ENCODE results near the gene UNC5B. TPM values are rescaled to one million over a fixed set of nuclear protein-coding genes. Genes with fewer than 3 reads are reported as not detected.

UNC5B gene
- total and polyA plus RNA-seq, 2 donors (not counting 1 experiment from before 2014, with no cell fraction given) = 2.5 to 60.8 TPM

DNA sequence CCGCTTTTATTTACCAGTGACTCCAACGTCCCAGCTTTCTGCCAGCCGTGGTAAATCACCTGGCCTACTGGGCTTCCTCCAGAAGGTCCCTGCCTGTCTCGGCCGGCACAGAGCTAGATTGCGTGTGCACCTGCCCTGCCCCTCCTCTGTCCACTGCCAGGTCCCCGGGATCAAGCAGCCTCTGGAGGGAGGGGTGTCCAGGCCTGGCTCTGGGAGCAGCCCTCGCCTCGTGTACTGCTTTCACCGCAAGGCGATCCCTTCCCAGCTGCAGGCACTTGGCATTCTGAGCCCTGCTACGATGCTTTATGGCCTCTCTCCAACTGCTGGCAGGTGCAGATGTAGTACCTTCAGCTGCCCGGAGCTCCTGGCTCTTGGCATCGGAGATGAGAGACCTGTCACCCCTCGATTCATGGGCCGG, 114.1 kb downstream of the UNC5B start:
- no peaks in the 10 kb centered on the region for H3K36me3 ChIP-seq (ENCODE audit: control insufficient read depth, insufficient read depth, low read length)
- peaks cover 2% of the 10 kb centered on the region for H3K27me3 ChIP-seq (ENCODE audit: control insufficient read depth, insufficient read depth, low read length)
- H3K4me1 ChIP-seq (ENCODE audit: control insufficient read depth, extremely low read depth, insufficient read depth, low read length) = no peaks in the 10 kb centered on the region
- H3K4me2 ChIP-seq (ENCODE audit: extremely low read depth, insufficient read depth, low read length) = no peak overlapping the region
- H2AFZ ChIP-seq (ENCODE audit: low read length) = no peak overlapping the region
- H3K4me3 ChIP-seq (replicated peaks in 1 of 4; ENCODE audit: control extremely low read depth in 1 of 4, insufficient read depth in 1 of 4, low read depth in 3 of 4, low read length in 4 of 4) = no peak overlapping the region
- no peak overlapping the region for H3K9ac ChIP-seq (ENCODE audit: insufficient read depth, low read length)
- TF ChIP-seq, protein P1, sequence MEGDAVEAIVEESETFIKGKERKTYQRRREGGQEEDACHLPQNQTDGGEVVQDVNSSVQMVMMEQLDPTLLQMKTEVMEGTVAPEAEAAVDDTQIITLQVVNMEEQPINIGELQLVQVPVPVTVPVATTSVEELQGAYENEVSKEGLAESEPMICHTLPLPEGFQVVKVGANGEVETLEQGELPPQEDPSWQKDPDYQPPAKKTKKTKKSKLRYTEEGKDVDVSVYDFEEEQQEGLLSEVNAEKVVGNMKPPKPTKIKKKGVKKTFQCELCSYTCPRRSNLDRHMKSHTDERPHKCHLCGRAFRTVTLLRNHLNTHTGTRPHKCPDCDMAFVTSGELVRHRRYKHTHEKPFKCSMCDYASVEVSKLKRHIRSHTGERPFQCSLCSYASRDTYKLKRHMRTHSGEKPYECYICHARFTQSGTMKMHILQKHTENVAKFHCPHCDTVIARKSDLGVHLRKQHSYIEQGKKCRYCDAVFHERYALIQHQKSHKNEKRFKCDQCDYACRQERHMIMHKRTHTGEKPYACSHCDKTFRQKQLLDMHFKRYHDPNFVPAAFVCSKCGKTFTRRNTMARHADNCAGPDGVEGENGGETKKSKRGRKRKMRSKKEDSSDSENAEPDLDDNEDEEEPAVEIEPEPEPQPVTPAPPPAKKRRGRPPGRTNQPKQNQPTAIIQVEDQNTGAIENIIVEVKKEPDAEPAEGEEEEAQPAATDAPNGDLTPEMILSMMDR (conservative IDR thresholded peaks at IDR 0.05 in 1 of 2, IDR thresholded peaks at IDR 0.05 in 1 of 2; ENCODE audit: low read depth in 1 of 2, low read length in 2 of 2) = no peak
- no peak for TF ChIP-seq EZH2 (IDR thresholded peaks at IDR 0.05; ENCODE audit: low read length, missing control alignments)
- no peaks in the 10 kb centered on the region for H3K79me2 ChIP-seq (ENCODE audit: control insufficient read depth, insufficient read depth, low read length)
- H3K27ac ChIP-seq (ENCODE audit: insufficient read depth, low read length) = no peak overlapping the region
- H3K9me3 ChIP-seq (ENCODE audit: control insufficient read depth, insufficient read depth, low read depth, low read length) = no peaks in the 10 kb centered on the region
- DNase-seq (ENCODE audit: low read depth in 2 of 2) = no peak
- no peaks in the 10 kb centered on the region for H4K20me1 ChIP-seq (ENCODE audit: control insufficient read depth, extremely low read depth, insufficient read depth, low read length)

DNA sequence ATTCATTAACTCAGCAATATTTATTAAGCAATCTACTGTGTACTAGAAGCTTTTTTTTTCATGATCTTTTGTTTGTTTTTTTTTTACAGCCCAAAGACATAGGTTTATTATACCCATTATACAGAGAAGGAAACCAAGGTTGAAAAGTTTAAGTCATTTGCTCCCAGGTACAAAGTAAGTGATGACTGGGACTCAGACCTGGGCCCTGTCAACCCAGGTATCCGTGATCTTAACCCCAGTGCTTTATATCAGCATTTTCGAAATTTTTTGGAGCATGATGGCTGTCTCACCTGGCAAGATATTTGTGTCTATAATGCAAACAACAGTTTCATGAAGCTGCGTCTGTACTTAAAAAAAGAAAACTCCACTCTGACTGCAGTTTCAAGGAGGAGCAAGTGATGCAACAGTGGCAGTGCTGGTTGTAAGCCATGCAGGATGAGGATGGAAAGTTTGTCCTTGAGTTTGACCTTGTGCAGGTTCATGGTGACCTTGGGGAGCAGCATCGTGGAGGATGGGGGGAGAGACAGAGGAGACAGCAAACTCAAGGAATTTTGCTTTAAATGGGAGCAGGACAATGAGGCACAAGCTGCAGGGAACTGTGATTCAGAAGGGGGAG, 118.5 kb downstream of the UNC5B start:
- no peak overlapping the region for H3K9ac ChIP-seq (ENCODE audit: insufficient read depth, low read length)
- H3K9me3 ChIP-seq (ENCODE audit: control insufficient read depth, insufficient read depth, low read depth, low read length) = no peaks in the 10 kb centered on the region
- DNase-seq (ENCODE audit: low read depth in 2 of 2) = no peak
- H3K4me2 ChIP-seq (ENCODE audit: extremely low read depth, insufficient read depth, low read length) = no peak overlapping the region
- H3K27ac ChIP-seq (ENCODE audit: insufficient read depth, low read length) = no peak overlapping the region
- H3K36me3 ChIP-seq (ENCODE audit: control insufficient read depth, insufficient read depth, low read length) = no peaks in the 10 kb centered on the region
- H3K4me3 ChIP-seq (replicated peaks in 1 of 4; ENCODE audit: control extremely low read depth in 1 of 4, insufficient read depth in 1 of 4, low read depth in 3 of 4, low read length in 4 of 4) = no peak overlapping the region
- no peak overlapping the region for H2AFZ ChIP-seq (ENCODE audit: low read length)
- H3K4me1 ChIP-seq (ENCODE audit: control insufficient read depth, extremely low read depth, insufficient read depth, low read length) = no peaks in the 10 kb centered on the region
- TF ChIP-seq, protein P1 (conservative IDR thresholded peaks at IDR 0.05 in 1 of 2, IDR thresholded peaks at IDR 0.05 in 1 of 2; ENCODE audit: low read depth in 1 of 2, low read length in 2 of 2) = no peak
- TF ChIP-seq EZH2 (IDR thresholded peaks at IDR 0.05; ENCODE audit: low read length, missing control alignments) = no peak
- H3K27me3 ChIP-seq (ENCODE audit: control insufficient read depth, insufficient read depth, low read length) = peaks cover 2% of the 10 kb centered on the region
- no peaks in the 10 kb centered on the region for H4K20me1 ChIP-seq (ENCODE audit: control insufficient read depth, extremely low read depth, insufficient read depth, low read length)
- no peaks in the 10 kb centered on the region for H3K79me2 ChIP-seq (ENCODE audit: control insufficient read depth, insufficient read depth, low read length)

DNA sequence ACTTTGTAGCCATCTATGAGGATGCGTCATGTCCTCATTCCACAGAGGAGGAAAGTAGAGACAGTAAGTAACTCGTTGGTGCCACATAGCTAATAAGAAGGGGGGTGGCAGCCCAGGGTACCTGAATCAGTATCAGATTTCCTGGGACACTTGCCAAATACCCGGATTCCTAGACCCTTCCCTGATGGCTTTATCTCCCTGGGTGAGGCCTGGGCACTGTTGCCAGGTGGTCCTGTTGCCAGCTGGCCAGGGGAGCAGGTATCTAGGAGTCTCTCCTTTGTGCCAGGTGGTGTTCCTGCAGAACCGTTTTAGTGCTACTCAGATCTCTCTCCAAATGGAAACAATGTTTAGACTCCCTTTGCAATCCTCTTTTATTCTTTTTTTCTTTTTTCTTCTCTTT, 119.4 kb downstream of the UNC5B start:
- no peaks in the 10 kb centered on the region for H3K9me3 ChIP-seq (ENCODE audit: control insufficient read depth, insufficient read depth, low read depth, low read length)
- no peak for DNase-seq (ENCODE audit: low read depth in 2 of 2)
- no peak overlapping the region for H3K4me2 ChIP-seq (ENCODE audit: extremely low read depth, insufficient read depth, low read length)
- no peak overlapping the region for H3K27ac ChIP-seq (ENCODE audit: insufficient read depth, low read length)
- no peak overlapping the region for H3K4me3 ChIP-seq (replicated peaks in 1 of 4; ENCODE audit: control extremely low read depth in 1 of 4, insufficient read depth in 1 of 4, low read depth in 3 of 4, low read length in 4 of 4)
- H4K20me1 ChIP-seq (ENCODE audit: control insufficient read depth, extremely low read depth, insufficient read depth, low read length) = no peaks in the 10 kb centered on the region
- no peaks in the 10 kb centered on the region for H3K36me3 ChIP-seq (ENCODE audit: control insufficient read depth, insufficient read depth, low read length)
- no peak overlapping the region for H2AFZ ChIP-seq (ENCODE audit: low read length)
- no peaks in the 10 kb centered on the region for H3K4me1 ChIP-seq (ENCODE audit: control insufficient read depth, extremely low read depth, insufficient read depth, low read length)
- TF ChIP-seq, protein P1 (conservative IDR thresholded peaks at IDR 0.05 in 1 of 2, IDR thresholded peaks at IDR 0.05 in 1 of 2; ENCODE audit: low read depth in 1 of 2, low read length in 2 of 2) = no peak
- TF ChIP-seq EZH2 (IDR thresholded peaks at IDR 0.05; ENCODE audit: low read length, missing control alignments) = no peak
- H3K79me2 ChIP-seq (ENCODE audit: control insufficient read depth, insufficient read depth, low read length) = no peaks in the 10 kb centered on the region
- no peak overlapping the region for H3K9ac ChIP-seq (ENCODE audit: insufficient read depth, low read length)
- H3K27me3 ChIP-seq (ENCODE audit: control insufficient read depth, insufficient read depth, low read length) = peaks cover 2% of the 10 kb centered on the region

Data from fibroblast of lung (primary cell).